ENCODE measurements around the gene RCN1. TPM values are rescaled to one million over a fixed set of nuclear protein-coding genes. Genes with fewer than 3 reads are reported as not detected.

Gene RCN1
- total and polyA plus RNA-seq, 2 of the 8 experiments (the other 6 are each of a cell fraction or from before 2014, with no cell fraction given), result 45.1 to 123 TPM

GRCh38 chr11:32053151-32053888, 37.6 kb upstream of the RCN1 start (continued):
- TF ChIP-seq SP4 (IDR thresholded peaks at IDR 0.05; ENCODE audit: low read length) (no peak), TAF1 (IDR thresholded peaks at IDR 0.05; ENCODE audit: low read depth, low read length) (no peak), RBBP5 (IDR thresholded peaks at IDR 0.05; ENCODE audit: borderline replicate concordance, low read depth, low read length) (no peak)

All from H1 (cell line).